Measurements from ENCODE around the gene TRAF7.

TRAF7 gene

DNA sequence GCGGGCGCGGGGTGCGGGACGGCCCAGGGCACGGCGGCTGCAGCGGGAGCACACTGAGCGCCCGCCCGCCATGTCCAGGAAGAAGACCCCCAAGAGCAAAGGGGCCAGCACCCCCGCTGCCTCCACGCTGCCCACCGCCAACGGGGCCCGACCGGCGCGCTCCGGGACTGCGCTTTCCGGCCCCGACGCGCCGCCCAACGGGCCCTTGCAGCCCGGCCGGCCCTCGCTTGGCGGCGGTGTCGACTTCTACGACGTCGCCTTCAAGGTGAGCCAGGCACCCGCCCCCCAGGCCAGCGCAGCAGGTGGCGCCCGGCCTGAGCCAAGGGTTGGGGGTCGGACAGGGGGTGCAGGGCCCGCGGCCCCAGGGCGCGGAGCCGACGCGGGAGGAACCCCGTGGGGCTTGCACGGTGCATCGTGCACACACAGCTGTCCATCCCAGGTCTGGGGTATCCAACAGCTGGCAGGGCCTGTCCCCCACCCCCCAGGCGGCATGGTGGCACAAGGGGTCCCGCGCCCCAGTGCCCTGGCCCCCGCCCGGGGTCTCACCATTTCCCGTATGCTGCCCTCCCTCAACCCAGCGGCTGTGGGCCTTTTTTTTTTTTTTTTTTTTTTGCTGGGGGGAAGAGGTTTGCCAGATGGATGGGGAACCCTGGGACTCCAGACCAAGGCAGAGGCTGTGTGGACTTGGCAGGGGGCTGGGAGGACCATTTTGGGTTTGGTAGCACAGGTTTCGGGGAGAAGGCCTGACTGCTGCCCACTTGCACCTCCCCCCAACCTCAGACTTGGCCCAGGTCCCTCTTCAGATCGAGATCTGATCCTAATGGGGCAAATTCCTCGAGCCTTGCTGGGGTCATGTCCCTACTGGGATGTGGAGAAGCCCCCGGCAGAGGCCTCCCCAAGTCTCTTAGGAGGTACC is 6.6 kb upstream of the TRAF7 start:
- DNase-seq: no peak
- Mint-ChIP-seq H3K27ac (no peak overlapping the region), H3K36me3 (ENCODE audit: low read depth) (peaks cover 11% of the 10 kb centered on the region), H3K9me3 (no peaks in the 10 kb centered on the region), H3K4me1 (peaks cover 58% of the 10 kb centered on the region), H3K27me3 (ENCODE audit: low read depth, poor library complexity) (peaks cover 6% of the 10 kb centered on the region), H3K4me3 (peak overlapping the region; percentile 74)
- TF ChIP-seq, protein P1, sequence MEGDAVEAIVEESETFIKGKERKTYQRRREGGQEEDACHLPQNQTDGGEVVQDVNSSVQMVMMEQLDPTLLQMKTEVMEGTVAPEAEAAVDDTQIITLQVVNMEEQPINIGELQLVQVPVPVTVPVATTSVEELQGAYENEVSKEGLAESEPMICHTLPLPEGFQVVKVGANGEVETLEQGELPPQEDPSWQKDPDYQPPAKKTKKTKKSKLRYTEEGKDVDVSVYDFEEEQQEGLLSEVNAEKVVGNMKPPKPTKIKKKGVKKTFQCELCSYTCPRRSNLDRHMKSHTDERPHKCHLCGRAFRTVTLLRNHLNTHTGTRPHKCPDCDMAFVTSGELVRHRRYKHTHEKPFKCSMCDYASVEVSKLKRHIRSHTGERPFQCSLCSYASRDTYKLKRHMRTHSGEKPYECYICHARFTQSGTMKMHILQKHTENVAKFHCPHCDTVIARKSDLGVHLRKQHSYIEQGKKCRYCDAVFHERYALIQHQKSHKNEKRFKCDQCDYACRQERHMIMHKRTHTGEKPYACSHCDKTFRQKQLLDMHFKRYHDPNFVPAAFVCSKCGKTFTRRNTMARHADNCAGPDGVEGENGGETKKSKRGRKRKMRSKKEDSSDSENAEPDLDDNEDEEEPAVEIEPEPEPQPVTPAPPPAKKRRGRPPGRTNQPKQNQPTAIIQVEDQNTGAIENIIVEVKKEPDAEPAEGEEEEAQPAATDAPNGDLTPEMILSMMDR (IDR thresholded peaks at IDR 0.05): no peak

DNA sequence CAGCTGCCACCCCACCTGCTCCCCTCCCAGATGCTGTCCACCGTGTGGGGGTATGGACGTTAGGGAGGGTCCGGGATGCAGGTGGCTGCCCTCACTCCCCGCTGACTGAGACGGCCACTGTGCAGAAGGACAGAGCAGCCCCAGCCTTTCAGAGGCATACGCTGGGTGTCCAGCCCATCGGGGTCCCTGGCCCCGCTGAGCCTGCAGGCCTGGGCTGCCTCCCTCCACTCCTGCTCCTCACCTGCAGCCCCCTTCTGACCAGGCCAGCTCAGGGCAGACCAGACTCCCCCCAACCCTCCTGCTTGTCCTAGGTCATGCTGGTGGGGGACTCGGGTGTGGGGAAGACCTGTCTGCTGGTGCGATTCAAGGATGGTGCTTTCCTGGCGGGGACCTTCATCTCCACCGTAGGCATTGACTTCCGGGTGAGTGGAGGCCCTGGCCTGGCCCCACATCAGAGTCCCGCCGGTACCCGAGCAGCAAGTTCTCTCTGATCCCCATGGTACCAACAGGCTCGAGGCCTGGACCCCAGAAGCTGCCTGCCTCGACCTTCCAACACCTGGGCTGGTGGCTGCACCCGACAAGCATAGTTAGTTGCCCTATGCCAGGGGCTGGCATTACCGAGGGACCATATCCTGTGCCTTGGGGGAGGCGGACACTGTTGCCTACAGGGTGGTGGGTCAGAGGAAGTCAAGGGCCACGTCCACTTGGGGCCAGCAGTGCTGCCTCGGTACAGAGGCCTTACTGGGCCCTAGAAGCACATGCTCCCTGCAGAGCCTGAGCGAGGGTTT is 5.8 kb upstream of the TRAF7 start:
- no peak for DNase-seq
- Mint-ChIP-seq H3K27me3 (ENCODE audit: low read depth, poor library complexity) (peaks cover 6% of the 10 kb centered on the region), H3K36me3 (ENCODE audit: low read depth) (peaks cover 11% of the 10 kb centered on the region), H3K4me3 (peak overlapping the region; percentile 74), H3K9me3 (no peaks in the 10 kb centered on the region), H3K4me1 (peaks cover 67% of the 10 kb centered on the region), H3K27ac (no peak overlapping the region)
- TF ChIP-seq, protein P1 (IDR thresholded peaks at IDR 0.05): no peak

DNA sequence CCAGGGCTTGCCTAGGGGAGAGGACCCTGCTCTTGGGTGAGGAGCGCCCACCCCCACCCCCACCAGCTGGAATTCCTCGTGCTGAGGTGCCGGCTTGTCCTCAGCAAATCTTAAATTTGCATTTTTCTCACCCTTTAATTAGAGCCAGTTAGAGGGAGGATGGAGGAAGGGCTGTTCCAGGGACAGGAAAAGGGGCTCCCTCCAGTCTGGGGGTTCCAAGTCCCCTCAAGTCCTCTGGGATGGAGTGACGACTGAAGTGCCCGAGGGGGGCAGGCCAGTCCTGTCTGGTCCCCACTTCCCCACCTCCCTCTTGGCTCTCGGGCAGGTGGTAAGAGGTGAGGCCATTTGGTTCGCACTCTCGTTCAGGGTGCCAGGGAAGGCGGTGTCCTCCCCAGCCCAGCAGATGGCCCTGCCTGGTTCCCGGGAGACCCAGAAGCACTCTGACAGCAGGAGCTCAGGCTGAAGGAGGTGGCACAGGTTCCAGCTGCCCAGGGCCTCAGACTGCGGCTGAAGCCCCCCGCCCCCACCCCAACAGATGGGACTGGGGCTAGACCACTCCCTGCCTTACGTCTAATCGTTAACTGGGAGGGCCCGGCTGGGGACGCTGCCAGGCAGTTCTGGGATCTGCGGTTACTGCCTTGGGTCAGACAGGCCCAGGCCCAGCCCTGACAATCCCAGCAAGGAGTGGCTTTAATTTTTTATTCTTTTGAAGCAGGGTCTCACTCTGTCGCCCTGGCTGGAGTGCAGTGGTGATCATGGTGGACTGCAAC is 5.0 kb upstream of the TRAF7 start:
- no peaks in the 10 kb centered on the region for H3K9me3 Mint-ChIP-seq
- DNase-seq: no peak
- peaks cover 6% of the 10 kb centered on the region for H3K27me3 Mint-ChIP-seq (ENCODE audit: low read depth, poor library complexity)
- H3K27ac Mint-ChIP-seq: peak overlapping the region; percentile 79
- H3K4me1 Mint-ChIP-seq: peaks cover 66% of the 10 kb centered on the region
- TF ChIP-seq, protein P1 (IDR thresholded peaks at IDR 0.05): no peak
- peak overlapping the region; percentile 69 for H3K4me3 Mint-ChIP-seq
- H3K36me3 Mint-ChIP-seq (ENCODE audit: low read depth): peaks cover 8% of the 10 kb centered on the region

DNA sequence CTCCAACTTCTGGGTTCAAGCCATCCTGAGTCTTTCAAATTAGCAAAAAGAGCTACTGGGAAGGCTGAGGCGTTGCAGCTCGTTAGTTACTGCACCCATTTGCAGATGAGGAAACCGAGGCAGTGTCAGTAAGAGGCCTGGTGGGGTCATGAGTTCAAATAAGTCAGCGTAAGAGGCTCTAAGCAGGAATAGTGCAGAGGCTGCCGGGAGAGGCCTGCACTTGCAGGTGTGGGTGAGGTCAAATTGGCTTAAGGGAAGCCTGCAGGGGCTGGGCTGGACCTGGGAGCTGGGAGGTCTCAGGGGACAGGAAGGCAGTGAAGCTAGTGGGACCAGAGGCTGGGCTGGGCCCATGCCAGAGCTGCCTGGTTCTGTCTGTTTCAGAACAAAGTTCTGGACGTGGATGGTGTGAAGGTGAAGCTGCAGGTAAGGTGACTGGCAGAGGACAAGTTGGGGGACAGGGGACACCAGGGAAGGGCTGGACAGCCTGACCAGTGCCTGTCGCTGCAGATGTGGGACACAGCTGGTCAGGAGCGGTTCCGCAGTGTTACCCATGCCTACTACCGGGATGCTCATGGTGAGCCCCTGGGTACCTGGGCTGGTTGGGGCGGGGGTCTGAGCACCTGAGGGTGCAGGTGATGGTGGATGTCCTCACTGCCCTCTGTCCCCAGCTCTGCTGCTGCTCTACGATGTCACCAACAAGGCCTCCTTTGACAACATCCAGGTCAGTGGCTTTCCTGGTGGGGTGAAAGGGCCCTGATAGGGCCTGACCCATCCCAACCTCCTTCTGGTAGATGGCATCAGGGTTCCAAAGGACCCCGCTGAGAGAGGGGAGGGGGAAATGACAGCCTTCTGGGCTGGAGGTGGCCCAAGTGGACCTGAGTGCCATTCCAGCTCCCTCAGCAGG is 4.1 kb upstream of the TRAF7 start:
- Mint-ChIP-seq H3K4me1 (peaks cover 66% of the 10 kb centered on the region), H3K27ac (peak overlapping the region; percentile 79), H3K9me3 (no peaks in the 10 kb centered on the region), H3K4me3 (peak overlapping the region; percentile 69), H3K27me3 (ENCODE audit: low read depth, poor library complexity) (peaks cover 6% of the 10 kb centered on the region), H3K36me3 (ENCODE audit: low read depth) (peaks cover 6% of the 10 kb centered on the region)
- TF ChIP-seq, protein P1 (IDR thresholded peaks at IDR 0.05): no peak
- no peak for DNase-seq

All from nephron progenitor cell (in vitro differentiated cells).